GM23248 (cell line): Measurements from ENCODE around the gene TGM3. TPM values are rescaled to one million over a fixed set of nuclear protein-coding genes. Genes with fewer than 3 reads are reported as not detected.

Experiments used
- DNase-seq: peaks from one replicate; pipeline ENCODE4 v3.0.0-alpha.2; 2015
- H2AFZ ChIP-seq: fragments of 200-600 bp; sonication (generic); 2 replicates; pipeline ENCODE4 v1.6.1; 2016; ENCODE audit warnings: antibody characterized with exemption
- H3F3A ChIP-seq: fragments of 200-600 bp; sonication (generic); 2 replicates; pipeline ENCODE4 v1.6.1; 2016; ENCODE audit warnings: mild to moderate bottlenecking, antibody characterized with exemption, mixed run types; ENCODE audit not compliant: insufficient read depth
- H3K27ac ChIP-seq: fragments of 200-600 bp; sonication (generic); 2 replicates; pipeline ENCODE4 v1.5.1; 2016; ENCODE audit warnings: mild to moderate bottlenecking
- H3K27me3 ChIP-seq: fragments of 200-600 bp; sonication (generic); replicated peaks from 2 replicates; pipeline ENCODE4 v1.6.1; 2016; ENCODE audit warnings: mild to moderate bottlenecking; ENCODE audit not compliant: insufficient read depth
- H3K36me3 ChIP-seq: fragments of 200-600 bp; sonication (generic); 2 replicates; pipeline ENCODE4 v1.6.1; 2016; ENCODE audit warnings: low read depth, mild to moderate bottlenecking
- H3K4me1 ChIP-seq: fragments of 200-600 bp; sonication (generic); 2 replicates; pipeline ENCODE4 v1.6.1; 2016; ENCODE audit warnings: mild to moderate bottlenecking; ENCODE audit not compliant: insufficient read depth
- H3K4me2 ChIP-seq: fragments of 200-600 bp; sonication (generic); one replicate; pipeline ENCODE4 v1.6.1; 2016; ENCODE audit warnings: mild to moderate bottlenecking; ENCODE audit not compliant: unreplicated experiment
- H3K4me3 ChIP-seq: fragments of 200-600 bp; sonication (generic); 2 replicates; pipeline ENCODE4 v1.5.1; 2016; ENCODE audit warnings: mild to moderate bottlenecking
- H3K79me2 ChIP-seq: fragments of 200-600 bp; sonication (generic); 2 replicates; pipeline ENCODE4 v1.6.1; 2016; ENCODE audit warnings: mild to moderate bottlenecking; ENCODE audit not compliant: insufficient read depth
- H3K9ac ChIP-seq: fragments of 200-600 bp; sonication (generic); 2 replicates; pipeline ENCODE4 v1.6.1; 2016; ENCODE audit warnings: mild to moderate bottlenecking
- H3K9me2 ChIP-seq: fragments of 200-600 bp; sonication (generic); 2 replicates; pipeline ENCODE4 v1.6.1; 2016; ENCODE audit warnings: mixed run types, mild to moderate bottlenecking, moderate library complexity; ENCODE audit not compliant: insufficient read depth
- H3K9me3 ChIP-seq: fragments of 200-600 bp; sonication (generic); one replicate; pipeline ENCODE4 v1.6.1; 2017; ENCODE audit warnings: low read depth
- H4K20me1 ChIP-seq: fragments of 200-600 bp; sonication (generic); 2 replicates; pipeline ENCODE4 v1.6.0; 2016; ENCODE audit not compliant: insufficient read depth
- EZH2 ChIP-seq: fragments of 200-600 bp; sonication (generic); IDR thresholded peaks from 2 replicates; pipeline ENCODE4 v1.6.1; 2018; ENCODE audit warnings: antibody characterized with exemption, mild to moderate bottlenecking; ENCODE audit not compliant: insufficient read depth, poor library complexity, severe bottlenecking
- EZH2phosphoT487 ChIP-seq: fragments of 200-600 bp; sonication (generic); IDR thresholded peaks from 2 replicates; pipeline ENCODE4 v1.6.1; 2018; ENCODE audit warnings: antibody characterized with exemption, moderate library complexity, mild to moderate bottlenecking, low read depth; ENCODE audit not compliant: insufficient read depth
- WGBS, 2 experiments: methylation state at CpG; one replicate each; pipeline ENCODE4 v1.1.6; 2015 to 2017; ENCODE audit warnings: low lambda C conversion rate in 2 of 2, low coverage in 1 of 2; ENCODE audit errors: missing lambda C conversion rate in 2 of 2; 5-methylcytosine and 5-hydroxymethylcytosine counted together
- in situ Hi-C: fragments of 300-500 bp; cut with MboI; formaldehyde crosslinking; loops from 2 replicates; pipeline ENCODE4 v1.15.0; 2020
- polyA plus RNA-seq: library from polyadenylated mRNA; unstranded; fragments of >200 nt; fragmentation: Nextera tagmentation; extraction: Ambion mirVana; gene quantifications from 2 replicates; pipeline ENCODE4 v1.2.1, GENCODE V29; 2016
- total RNA-seq: library from RNA; depleted of rRNA; stranded (reverse); fragments of >200 nt; shearing (Covaris generic); gene quantifications from 2 replicates; pipeline ENCODE4 v1.2.3, GENCODE V29; 2014

The TGM3 gene
- total and polyA plus RNA-seq, 2 experiments from 2014 or later, result 0.11 to 0.25 TPM

GRCh38 chr20:2348336-2348735 is 52.5 kb downstream of the TGM3 start:
- TF ChIP-seq EZH2phosphoT487 (no peak), EZH2 (no peak)
- WGBS, 2 experiments, result 70 to 71% methylated on average over 5 of the region's 5 CpGs
- Histone ChIP-seq H3K27ac (no peak overlapping the region), H3K9ac (no peak overlapping the region), H2AFZ (no peak overlapping the region), H3K4me1 (peaks cover 6% of the 10 kb centered on the region; the same call in 1 of the 2 replicates), H3K4me2 (no peak overlapping the region), H3K4me3 (no peak overlapping the region), H3K79me2 (no peaks in the 10 kb centered on the region), H3F3A (no peaks in the 10 kb centered on the region), H3K36me3 (no peaks in the 10 kb centered on the region), H3K27me3 (no peaks in the 10 kb centered on the region), H3K9me2 (no peaks in the 10 kb centered on the region), H3K9me3 (no peaks in the 10 kb centered on the region), H4K20me1 (no peaks in the 10 kb centered on the region)
- no peak for DNase-seq
- in situ Hi-C loops, result no loop called here

- peak; percentile 37 for DNase-seq
- no peak overlapping the region for H3K27ac ChIP-seq
- no peaks in the 10 kb centered on the region for H4K20me1 ChIP-seq
- TF ChIP-seq EZH2, result no peak
- no peak for TF ChIP-seq EZH2phosphoT487
- 41 to 43% methylated on average over 4 of the region's 4 CpGs for WGBS, 2 experiments
- no peak overlapping the region for H3K4me2 ChIP-seq
- H3K36me3 ChIP-seq, result no peaks in the 10 kb centered on the region
- no peaks in the 10 kb centered on the region for H3K9me2 ChIP-seq
- no peaks in the 10 kb centered on the region for H3K9me3 ChIP-seq
- no peaks in the 10 kb centered on the region for H3F3A ChIP-seq
- H3K9ac ChIP-seq, result no peak overlapping the region
- peaks cover 6% of the 10 kb centered on the region; the same call in 1 of the 2 replicates for H3K4me1 ChIP-seq
- no peak overlapping the region for H2AFZ ChIP-seq
- no peaks in the 10 kb centered on the region for H3K27me3 ChIP-seq
- in situ Hi-C loops, result no loop called here
- no peak overlapping the region for H3K4me3 ChIP-seq
- no peaks in the 10 kb centered on the region for H3K79me2 ChIP-seq
Measured at GRCh38 chr20:2349801-2350200, 54.0 kb downstream of the TGM3 start.

GRCh38 chr20:2350606-2351005 is 54.8 kb downstream of the TGM3 start:
- H3K79me2 ChIP-seq, result no peaks in the 10 kb centered on the region
- H4K20me1 ChIP-seq, result no peaks in the 10 kb centered on the region
- H3K4me2 ChIP-seq, result no peak overlapping the region
- H3K9me3 ChIP-seq, result no peaks in the 10 kb centered on the region
- DNase-seq, result no peak
- WGBS, 2 experiments, result 60 to 65% methylated on average over 5 of the region's 5 CpGs
- H3K9ac ChIP-seq, result no peak overlapping the region
- in situ Hi-C loops, result no loop called here
- no peak for TF ChIP-seq EZH2phosphoT487
- no peak for TF ChIP-seq EZH2
- no peaks in the 10 kb centered on the region for H3K36me3 ChIP-seq
- no peaks in the 10 kb centered on the region for H3K9me2 ChIP-seq
- H3F3A ChIP-seq, result no peaks in the 10 kb centered on the region
- H3K27me3 ChIP-seq, result no peaks in the 10 kb centered on the region
- no peak overlapping the region for H3K4me3 ChIP-seq
- H2AFZ ChIP-seq, result no peak overlapping the region
- H3K27ac ChIP-seq, result no peak overlapping the region
- H3K4me1 ChIP-seq, result peaks cover 6% of the 10 kb centered on the region; the same call in 1 of the 2 replicates

GRCh38 chr20:2353231-2353630 is 57.4 kb downstream of the TGM3 start:
- H3K4me3 ChIP-seq, result no peak overlapping the region
- no peaks in the 10 kb centered on the region for H3K36me3 ChIP-seq
- no peaks in the 10 kb centered on the region for H4K20me1 ChIP-seq
- TF ChIP-seq EZH2phosphoT487, result no peak
- TF ChIP-seq EZH2, result no peak
- in situ Hi-C loops, result no loop called here
- 61 to 62% methylated on average over 3 of the region's 3 CpGs for WGBS, 2 experiments
- H3K4me2 ChIP-seq, result no peak overlapping the region
- DNase-seq, result no peak
- no peaks in the 10 kb centered on the region for H3K79me2 ChIP-seq
- no peak overlapping the region for H3K27ac ChIP-seq
- H3K9ac ChIP-seq, result no peak overlapping the region
- H3F3A ChIP-seq, result no peaks in the 10 kb centered on the region
- H2AFZ ChIP-seq, result 0 out of 2 replicates have a peak overlapping the region, but pooled peaks have one; percentile 18
- H3K9me3 ChIP-seq, result no peaks in the 10 kb centered on the region
- no peaks in the 10 kb centered on the region for H3K27me3 ChIP-seq
- peaks cover 13% of the 10 kb centered on the region; the same call in 1 of the 2 replicates for H3K4me1 ChIP-seq
- no peaks in the 10 kb centered on the region for H3K9me2 ChIP-seq

GRCh38 chr20:2357114-2357513 is 61.3 kb downstream of the TGM3 start:
- Histone ChIP-seq H3K36me3 (0 out of 2 replicates have a peak, but pooled peaks cover 4% of the 10 kb centered on the region), H3K9ac (no peak overlapping the region), H3K4me2 (no peak overlapping the region), H3K9me3 (peaks cover 7% of the 10 kb centered on the region), H2AFZ (no peak overlapping the region), H3K9me2 (no peaks in the 10 kb centered on the region), H3K79me2 (no peaks in the 10 kb centered on the region), H3K27ac (no peak overlapping the region), H3K27me3 (no peaks in the 10 kb centered on the region), H3F3A (no peaks in the 10 kb centered on the region), H4K20me1 (no peaks in the 10 kb centered on the region), H3K4me3 (no peak overlapping the region), H3K4me1 (0 out of 2 replicates have a peak, but pooled peaks cover 7% of the 10 kb centered on the region)
- no peak for DNase-seq
- WGBS, 2 experiments, result 17 to 21% methylated on average over 2 of the region's 2 CpGs
- TF ChIP-seq EZH2phosphoT487 (no peak), EZH2 (no peak)
- in situ Hi-C loops, result no loop called here
